ENCODE data around the gene DPEP2. TPM values are rescaled to one million over a fixed set of nuclear protein-coding genes. Genes with fewer than 3 reads are reported as not detected.

DPEP2 gene
- polyA plus RNA-seq, 3 donors: 117 to 235 (median 124) TPM

GRCh38 chr16:67965668-67966548 lies 33.4 kb downstream of the DPEP2 start:
- H3K36me3 Mint-ChIP-seq: peaks cover 23 to 34% of the 10 kb centered on the region in 2 donors
- H3K4me2 ChIP-seq (replicated peaks; ENCODE audit: extremely low read depth, low read length, poor library complexity, severe bottlenecking): no peak overlapping the region
- 99% methylated on average over 6 of the region's 11 CpGs for WGBS (ENCODE audit: insufficient coverage)
- H3K79me2 ChIP-seq (ENCODE audit: insufficient read depth, low read length): peaks cover 23% of the 10 kb centered on the region
- no peak overlapping the region for H3K27ac ChIP-seq (ENCODE audit: low read depth in 1 of 2, low read length in 2 of 2)
- intact Hi-C loops (cut with micrococcal nuclease): no loop called here
- no peak for TF ChIP-seq CTCF (IDR thresholded peaks at IDR 0.05)
- no peak overlapping the region for H3K27ac Mint-ChIP-seq
- no peaks in the 10 kb centered on the region for H3K9me3 ChIP-seq (replicated peaks in 1 of 2; ENCODE audit: control insufficient read depth in 1 of 2, insufficient read depth in 1 of 2, low read length in 2 of 2)
- no peaks in the 10 kb centered on the region for H3K27me3 ChIP-seq (ENCODE audit: control insufficient read depth in 2 of 2, insufficient read depth in 2 of 2, low read length in 2 of 2)
- no peaks in the 10 kb centered on the region for H3K9me3 Mint-ChIP-seq
- peaks cover 15 to 30% of the 10 kb centered on the region in 2 donors for H3K36me3 ChIP-seq (replicated peaks in 1 of 2; ENCODE audit: control insufficient read depth in 1 of 2, insufficient read depth in 2 of 2, low read length in 2 of 2)
- peaks cover 26% of the 10 kb centered on the region for H3K4me1 Mint-ChIP-seq
- no peak overlapping the region for H2AFZ ChIP-seq (ENCODE audit: insufficient read depth, low read depth, low read length, poor library complexity, severe bottlenecking)
- no peak overlapping the region for H3K9ac ChIP-seq (ENCODE audit: insufficient read depth, low read length, poor library complexity, severe bottlenecking)
- H3K4me3 Mint-ChIP-seq: no peak overlapping the region
- DNase-seq: no peak
- H3K4me3 ChIP-seq (replicated peaks in 1 of 3; ENCODE audit: low read depth in 2 of 3, low read length in 3 of 3): no peak overlapping the region
- peaks cover 47% of the 10 kb centered on the region for H4K20me1 ChIP-seq (ENCODE audit: insufficient read depth, low read length)
- peaks cover 18 to 24% of the 10 kb centered on the region in 2 donors for H3K4me1 ChIP-seq (ENCODE audit: control insufficient read depth in 1 of 2, insufficient read depth in 2 of 2, low read length in 2 of 2)
- peaks cover 1 to 4% (median 2%) of the 10 kb centered on the region in 3 donors for H3K27me3 Mint-ChIP-seq (ENCODE audit: low read depth in 3 of 3)

- intact Hi-C loops (cut with micrococcal nuclease): no loop called here
- Histone ChIP-seq H3K4me2 (replicated peaks; ENCODE audit: extremely low read depth, low read length, poor library complexity, severe bottlenecking) (no peak overlapping the region), H2AFZ (ENCODE audit: insufficient read depth, low read depth, low read length, poor library complexity, severe bottlenecking) (no peak overlapping the region), H3K9ac (ENCODE audit: insufficient read depth, low read length, poor library complexity, severe bottlenecking) (no peak overlapping the region), H3K4me3 (replicated peaks in 1 of 3; ENCODE audit: low read depth in 2 of 3, low read length in 3 of 3) (no peak overlapping the region), H3K4me1 (ENCODE audit: control insufficient read depth in 1 of 2, insufficient read depth in 2 of 2, low read length in 2 of 2) (peaks cover 18 to 24% of the 10 kb centered on the region in 2 donors), H3K79me2 (ENCODE audit: insufficient read depth, low read length) (peaks cover 23% of the 10 kb centered on the region), H3K27ac (ENCODE audit: low read depth in 1 of 2, low read length in 2 of 2) (no peak overlapping the region), H3K9me3 (replicated peaks in 1 of 2; ENCODE audit: control insufficient read depth in 1 of 2, insufficient read depth in 1 of 2, low read length in 2 of 2) (no peaks in the 10 kb centered on the region), H4K20me1 (ENCODE audit: insufficient read depth, low read length) (peaks cover 47% of the 10 kb centered on the region), H3K36me3 (replicated peaks in 1 of 2; ENCODE audit: control insufficient read depth in 1 of 2, insufficient read depth in 2 of 2, low read length in 2 of 2) (peaks cover 28 to 43% of the 10 kb centered on the region in 2 donors), H3K27me3 (ENCODE audit: control insufficient read depth in 2 of 2, insufficient read depth in 2 of 2, low read length in 2 of 2) (no peaks in the 10 kb centered on the region)
- DNase-seq: no peak
- Mint-ChIP-seq H3K9me3 (no peaks in the 10 kb centered on the region), H3K36me3 (peaks cover 36 to 47% of the 10 kb centered on the region in 2 donors), H3K27me3 (ENCODE audit: low read depth in 3 of 3) (peaks cover 0 to under 1% (median 0%) of the 10 kb centered on the region in 3 donors), H3K4me3 (no peak overlapping the region), H3K4me1 (peaks cover 24% of the 10 kb centered on the region), H3K27ac (peak overlapping the region in 1 of 7 donors; percentile 73)
- WGBS (ENCODE audit: insufficient coverage): 100% methylated on average over 2 of the region's 6 CpGs
- no peak for TF ChIP-seq CTCF (IDR thresholded peaks at IDR 0.05)
These were observed 34.7 kb downstream of the DPEP2 start for GRCh38 chr16:67964477-67965131.
